Activated CD8-positive, alpha-beta T cell treated with anti-CD3 and anti-CD28 coated beads, Interleukin-2, amount 10 ng/mL, durations not matched to agents 7 days and 5 days (primary cell): Measurements from ENCODE around the gene HSP90AA1. TPM values are rescaled to one million over a fixed set of nuclear protein-coding genes. Genes with fewer than 3 reads are reported as not detected.
"Not testable (repeated sequence)": the region's sequence is repeated elsewhere in the genome, so short reads cannot be mapped to it uniquely, and the experiment has no call there.

Experiments used
- ATAC-seq: fragments of 150-1000 bp; cut with Tn5 transposase; one replicate; pipeline ENCODE4 v1.10.0; 2021; ENCODE audit warnings: moderate library complexity
- CTCF ChIA-PET: fragments of 350-600 bp; sonication (Branson Sonifier 250); formaldehyde crosslinking; loops from one replicate; lab custom pipeline; 2021; ENCODE audit warnings: antibody characterized with exemption; lab: Charles Lee
- POLR2A ChIA-PET: fragments of 350-600 bp; sonication (Branson Sonifier 250); formaldehyde crosslinking; loops from one replicate; lab custom pipeline; 2021; ENCODE audit warnings: antibody characterized with exemption; lab: Charles Lee
- DNase-seq: peaks from one replicate; pipeline ENCODE4 v3.0.0-alpha.2; 2020
- H3K27ac Mint-ChIP-seq: one replicate; pipeline ENCODE4 v1.8.0; 2021; ENCODE audit warnings: mild to moderate bottlenecking, mixed read lengths
- H3K27me3 Mint-ChIP-seq: one replicate; pipeline ENCODE4 v1.8.0; 2021; ENCODE audit warnings: low read depth, mixed read lengths
- H3K36me3 Mint-ChIP-seq: one replicate; pipeline ENCODE4 v1.8.0; 2021; ENCODE audit warnings: low read depth, mixed read lengths
- H3K4me1 Mint-ChIP-seq: one replicate; pipeline ENCODE4 v1.8.0; 2021; ENCODE audit warnings: low read depth, mixed read lengths
- H3K4me3 Mint-ChIP-seq: one replicate; pipeline ENCODE4 v1.8.0; 2021; ENCODE audit warnings: mild to moderate bottlenecking, mixed read lengths
- H3K9me3 Mint-ChIP-seq: one replicate; pipeline ENCODE4 v1.8.0; 2022; ENCODE audit warnings: mixed read lengths; ENCODE audit not compliant: insufficient read depth
- total RNA-seq, 2 experiments: library from RNA; stranded (reverse); gene quantifications; one replicate each; pipeline ENCODE4 v1.2.3, GENCODE V29; 2021

HSP90AA1 gene
- total RNA-seq, 2 experiments from 2014 or later, result 702 to 715 TPM

DNA sequence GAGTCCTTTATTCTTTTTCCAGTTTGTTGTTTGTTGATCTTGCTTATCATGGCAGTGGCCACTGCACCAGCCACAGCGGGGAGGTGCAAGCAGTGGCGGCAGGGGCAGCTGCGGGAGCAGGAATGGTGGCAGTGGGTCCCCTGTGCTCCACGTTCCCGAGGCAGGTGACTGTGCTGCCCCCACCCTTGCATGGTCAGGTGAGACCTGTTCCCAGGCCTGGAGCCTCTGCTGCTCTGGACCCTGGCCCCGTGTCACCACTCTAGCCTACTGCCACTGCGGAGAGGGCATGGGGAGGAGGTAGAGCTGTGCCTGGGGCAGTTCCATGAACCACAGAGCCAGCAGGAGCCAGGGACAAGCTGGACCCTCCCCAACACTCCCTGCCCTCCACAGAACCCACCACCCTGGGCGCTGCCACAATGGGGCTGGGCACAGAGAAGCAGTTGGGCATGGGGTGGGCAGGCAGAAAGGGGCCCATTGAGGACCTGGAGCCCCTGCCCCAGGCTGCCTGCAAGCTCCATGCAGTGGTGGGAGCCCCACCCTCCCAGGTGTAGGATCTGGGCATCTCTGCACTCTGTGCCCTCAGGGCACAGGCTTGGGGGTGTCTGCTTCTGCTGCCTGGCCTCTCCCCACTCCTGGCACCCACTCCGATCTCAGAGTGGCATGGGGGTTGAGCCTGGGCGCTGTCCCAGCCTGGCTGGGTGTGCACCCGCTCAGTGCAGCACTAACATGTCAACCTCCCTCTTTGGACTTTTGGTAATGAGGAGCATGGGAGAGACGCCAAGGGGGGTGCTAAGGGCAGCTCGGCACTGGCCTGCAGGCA is 29.7 kb upstream of the HSP90AA1 start:
- ATAC-seq, result no peak
- Mint-ChIP-seq H3K9me3 (no peaks in the 10 kb centered on the region), H3K4me3 (no peak overlapping the region), H3K4me1 (no peaks in the 10 kb centered on the region), H3K27ac (no peak overlapping the region), H3K27me3 (peaks cover 2% of the 10 kb centered on the region), H3K36me3 (no peaks in the 10 kb centered on the region)
- ChIA-PET POLR2A (no interaction called here), CTCF (no interaction called here)
- no peak for DNase-seq

DNA sequence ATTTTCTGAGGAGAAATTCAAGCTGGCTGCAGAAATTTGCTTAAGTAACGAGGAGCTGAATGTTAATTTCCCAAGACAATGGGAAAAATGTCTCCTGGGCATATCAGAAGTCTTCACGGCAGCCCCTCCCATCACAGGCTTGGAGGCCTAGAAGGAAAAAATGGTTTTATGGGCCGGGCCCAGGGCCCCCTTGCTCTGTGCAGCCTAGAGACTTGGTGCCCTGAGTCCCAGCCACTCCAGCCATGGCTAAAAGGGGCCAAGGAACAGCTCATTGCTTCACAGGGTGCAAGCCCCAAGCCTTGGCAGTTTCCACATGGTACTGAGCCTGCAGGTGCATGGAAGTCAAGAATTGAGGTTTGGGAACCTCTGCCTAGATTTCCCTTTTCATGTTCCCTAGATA is 24.3 kb upstream of the HSP90AA1 start:
- H3K27me3 Mint-ChIP-seq, result peaks cover 2% of the 10 kb centered on the region
- H3K36me3 Mint-ChIP-seq, result no peaks in the 10 kb centered on the region
- ChIA-PET CTCF (interaction anchor here (1.5 to 1.6 kb wide), 2 partner anchors 15 to 23 kb away, joined by 5 read pairs; no protein-coding TSS in a partner anchor), POLR2A (interaction anchor here (0.7 kb wide), 1 partner anchor 281 kb away, joined by 3 read pairs; no protein-coding TSS in a partner anchor)
- no peaks in the 10 kb centered on the region for H3K9me3 Mint-ChIP-seq
- H3K4me1 Mint-ChIP-seq, result no peaks in the 10 kb centered on the region
- no peak for DNase-seq
- no peak for ATAC-seq
- no peak overlapping the region for H3K27ac Mint-ChIP-seq
- no peak overlapping the region for H3K4me3 Mint-ChIP-seq

DNA sequence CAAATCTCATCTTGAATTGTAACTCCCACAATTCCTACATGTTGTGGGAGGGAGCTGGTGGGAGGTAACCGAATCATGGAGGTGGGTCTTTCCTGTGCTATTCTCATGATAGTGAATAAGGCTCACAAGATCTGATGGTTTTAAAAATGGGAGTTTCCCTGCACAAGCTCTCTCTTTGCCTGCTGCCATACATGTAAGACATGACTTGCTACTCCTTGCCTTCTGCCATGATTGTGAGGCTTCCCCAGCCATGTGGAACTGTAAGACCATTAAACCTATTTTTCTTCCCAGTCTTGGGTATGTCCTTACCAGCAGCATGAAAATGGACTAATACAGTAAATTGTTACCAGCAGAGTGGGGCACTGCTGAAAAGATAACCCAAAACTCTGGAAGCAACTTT is 22.5 kb upstream of the HSP90AA1 start:
- H3K27ac Mint-ChIP-seq, H3K9me3 Mint-ChIP-seq, H3K4me3 Mint-ChIP-seq, POLR2A ChIA-PET, ATAC-seq, H3K27me3 Mint-ChIP-seq, H3K36me3 Mint-ChIP-seq, DNase-seq, H3K4me1 Mint-ChIP-seq: not testable (repeated sequence)
- CTCF ChIA-PET, result interaction anchor here (1.7 kb wide), 1 partner anchor 13 kb away, joined by 5 read pairs; no protein-coding TSS in a partner anchor

DNA sequence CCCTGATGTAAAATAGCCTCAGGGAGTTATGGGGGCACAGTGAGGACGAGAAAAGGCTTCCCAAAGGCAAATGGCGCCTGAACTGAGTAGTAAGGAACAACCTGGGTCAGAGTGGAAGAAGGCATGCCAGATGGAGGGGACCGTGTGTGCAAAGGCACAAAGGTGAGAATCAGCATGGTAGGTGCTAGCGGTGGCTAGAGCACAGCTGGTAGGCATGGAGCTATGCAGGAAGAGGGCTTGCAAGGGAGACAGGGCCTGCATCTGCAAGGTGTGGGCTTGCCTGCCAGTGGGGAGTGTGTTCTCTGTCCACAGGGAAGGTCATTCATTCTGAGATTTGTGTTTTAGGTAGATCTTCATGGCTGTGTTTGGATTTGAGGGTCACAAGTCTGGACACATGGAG is 18.5 kb upstream of the HSP90AA1 start:
- Mint-ChIP-seq H3K36me3 (no peaks in the 10 kb centered on the region), H3K9me3 (no peaks in the 10 kb centered on the region), H3K27me3 (peaks cover 4% of the 10 kb centered on the region), H3K27ac (no peak overlapping the region), H3K4me3 (no peak overlapping the region), H3K4me1 (no peaks in the 10 kb centered on the region)
- POLR2A ChIA-PET, result no interaction called here
- CTCF ChIA-PET, result interaction anchor here (1.2 to 2.8 kb wide), 2 partner anchors 9 to 152 kb away, joined by 3 to 17 read pairs; no protein-coding TSS in a partner anchor
- ATAC-seq (no peak), DNase-seq (no peak)

DNA sequence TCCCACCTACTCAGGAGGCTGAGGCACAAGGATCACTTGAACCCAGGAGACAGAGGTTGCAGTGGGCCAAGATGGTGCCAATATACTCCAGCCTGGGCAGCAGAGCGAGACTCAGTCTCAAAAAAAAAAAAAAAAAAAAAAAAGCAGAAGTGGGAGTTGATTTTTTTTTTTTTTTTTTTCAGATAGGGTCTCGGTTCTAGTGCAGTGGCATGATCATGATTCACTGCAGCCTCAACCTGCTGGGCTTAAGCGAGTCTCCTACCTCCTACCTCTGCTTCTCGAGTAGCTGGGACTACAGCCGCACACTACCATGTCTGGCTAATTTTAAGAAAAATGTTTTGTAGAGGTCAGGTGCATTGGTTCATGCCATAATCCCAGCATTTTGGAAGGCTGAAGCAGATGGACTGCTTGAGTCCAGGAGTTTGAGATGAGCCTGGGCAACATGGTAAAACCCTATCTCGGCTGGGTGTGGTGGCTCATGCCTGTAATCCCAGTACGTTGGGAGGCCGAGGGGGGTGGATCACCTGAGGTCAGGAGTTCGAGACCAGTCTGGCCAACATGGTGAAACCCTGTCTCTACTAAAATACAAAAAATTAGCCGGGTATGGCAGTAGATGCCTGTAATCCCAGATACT is 16.3 kb upstream of the HSP90AA1 start:
- Mint-ChIP-seq H3K27ac (no peak overlapping the region), H3K4me3 (no peak overlapping the region), H3K9me3 (no peaks in the 10 kb centered on the region), H3K36me3 (no peaks in the 10 kb centered on the region), H3K27me3 (peaks cover 4% of the 10 kb centered on the region), H3K4me1 (no peaks in the 10 kb centered on the region)
- ChIA-PET POLR2A (no interaction called here), CTCF (no interaction called here)
- no peak for DNase-seq
- ATAC-seq, result no peak

DNA sequence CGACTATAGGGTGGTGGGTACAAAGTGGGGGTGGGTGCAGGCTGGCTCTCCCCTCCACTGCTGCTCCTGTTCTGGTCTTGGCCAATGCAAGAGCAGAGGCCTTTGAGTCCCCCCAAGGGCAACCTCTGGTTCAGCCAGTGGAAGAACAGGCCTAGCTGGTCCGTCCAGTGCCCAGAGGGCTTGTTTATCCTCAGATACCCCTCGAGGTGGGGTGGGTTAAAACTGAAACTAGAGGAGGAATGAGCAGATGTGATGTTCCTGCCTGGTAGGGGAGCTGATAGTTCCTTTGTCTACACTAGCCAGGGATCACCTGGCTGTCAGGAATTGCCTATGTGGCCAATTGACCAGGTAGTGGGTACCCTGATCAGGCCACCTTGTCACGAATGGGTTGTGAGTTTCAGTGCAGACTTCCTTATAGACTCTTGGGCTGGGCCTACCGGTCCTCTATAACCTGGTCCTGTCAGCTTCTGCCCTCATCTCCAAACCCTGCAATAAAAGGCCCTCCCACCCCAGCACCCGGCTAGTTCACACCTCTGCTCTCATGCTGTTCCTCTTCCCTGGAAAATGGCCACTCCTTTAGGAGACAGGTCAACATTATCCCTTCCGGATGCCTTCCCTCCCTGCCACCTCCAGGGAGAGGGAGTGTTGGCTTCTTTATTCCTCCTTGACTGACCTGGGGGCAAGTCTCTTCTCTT is 10.7 kb upstream of the HSP90AA1 start:
- CTCF ChIA-PET, result interaction anchor here (1.0 to 3.4 kb wide), 12 partner anchors 8 to 390 kb away, joined by 3 to 33 read pairs (median 6); partner anchors contain the start of gene MOK
- ATAC-seq (no peak), DNase-seq (no peak)
- POLR2A ChIA-PET, result interaction anchor here (1.1 kb wide), 1 partner anchor 134 kb away, joined by 3 read pairs; the partner anchor contains the start of gene DYNC1H1
- Mint-ChIP-seq H3K4me3 (no peak overlapping the region), H3K27ac (no peak overlapping the region), H3K27me3 (no peaks in the 10 kb centered on the region), H3K9me3 (no peaks in the 10 kb centered on the region), H3K36me3 (no peaks in the 10 kb centered on the region), H3K4me1 (peaks cover 9% of the 10 kb centered on the region)

DNA sequence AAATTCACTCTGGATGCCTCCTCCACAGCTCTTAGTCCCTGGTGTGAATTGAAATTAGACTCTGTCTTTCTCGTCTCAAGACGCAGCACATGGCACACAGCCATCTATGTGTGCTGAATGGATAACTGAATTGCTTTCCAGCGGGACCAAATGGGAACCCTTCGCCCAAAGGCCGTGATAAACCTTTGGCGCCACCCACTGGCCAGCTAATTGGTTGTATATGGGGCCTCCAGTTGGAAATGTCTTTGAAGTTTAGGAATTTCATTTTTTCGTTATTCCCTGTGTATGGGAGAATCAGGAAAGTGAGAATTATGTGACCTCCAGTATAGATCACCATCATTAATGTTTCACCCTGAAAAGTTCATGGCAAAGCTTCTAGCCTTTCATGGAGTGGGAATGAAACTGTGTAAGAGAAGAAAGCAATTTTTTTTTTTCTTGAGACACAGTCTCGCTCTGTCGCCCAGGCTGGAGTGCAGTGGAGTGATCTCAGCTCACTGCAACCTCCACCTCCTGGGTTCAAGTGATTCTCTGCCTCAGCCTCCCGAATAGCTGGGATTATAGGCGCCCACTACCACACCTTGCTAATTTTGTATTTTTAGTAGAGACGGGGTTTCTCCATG is 9.8 kb upstream of the HSP90AA1 start:
- H3K27ac Mint-ChIP-seq, result no peak overlapping the region
- POLR2A ChIA-PET, result interaction anchor here (1.0 to 1.1 kb wide), 3 partner anchors 11 to 133 kb away, joined by 3 to 4 read pairs (median 3); partner anchors contain the start of gene DYNC1H1
- peaks cover 9% of the 10 kb centered on the region for H3K4me1 Mint-ChIP-seq
- H3K4me3 Mint-ChIP-seq, result no peak overlapping the region
- H3K27me3 Mint-ChIP-seq, result no peaks in the 10 kb centered on the region
- peak; percentile 82 for ATAC-seq
- H3K36me3 Mint-ChIP-seq, result no peaks in the 10 kb centered on the region
- peak; percentile 74 for DNase-seq
- no peaks in the 10 kb centered on the region for H3K9me3 Mint-ChIP-seq
- CTCF ChIA-PET, result interaction anchor here (0.6 to 3.4 kb wide), 46 partner anchors 9 to 390 kb away, joined by 3 to 33 read pairs (median 4); partner anchors contain the start of gene MOK

DNA sequence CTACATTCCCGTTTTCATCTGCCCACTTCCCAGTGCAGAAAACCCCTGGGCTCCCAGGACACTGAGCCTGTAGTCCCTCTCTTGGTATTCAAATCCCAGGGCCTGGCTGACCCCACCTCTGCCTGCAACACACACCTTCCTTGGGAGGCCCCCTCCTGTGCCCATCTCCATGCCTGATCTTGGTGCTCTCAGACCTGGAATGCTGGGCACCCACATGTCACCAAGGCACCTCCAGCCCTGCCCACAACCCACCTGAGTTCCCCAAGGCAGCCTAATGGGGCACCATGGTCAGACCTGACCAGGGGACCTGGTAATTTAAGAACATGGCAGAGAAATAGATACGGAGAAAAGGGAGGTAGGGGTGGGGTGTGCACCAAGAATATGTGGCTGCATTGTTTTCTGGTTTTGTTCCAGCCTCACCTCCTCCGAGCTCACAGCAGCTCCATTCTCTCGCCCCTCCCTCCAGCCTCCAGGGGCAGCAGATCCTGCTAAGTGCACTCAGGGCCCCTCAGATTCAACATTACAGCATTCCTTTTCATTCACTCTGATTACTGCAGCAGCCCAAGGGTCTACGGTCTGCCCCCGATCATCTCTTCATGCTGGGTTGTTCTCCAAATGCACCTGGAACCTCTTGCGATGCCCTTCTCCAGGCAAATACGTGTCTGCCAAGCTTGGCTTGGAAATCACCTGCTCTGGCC is 9.2 kb upstream of the HSP90AA1 start:
- no peak overlapping the region for H3K4me3 Mint-ChIP-seq
- DNase-seq (no peak), ATAC-seq (peak; percentile 27)
- no peaks in the 10 kb centered on the region for H3K9me3 Mint-ChIP-seq
- CTCF ChIA-PET, result interaction anchor here (0.6 to 3.4 kb wide), 44 partner anchors 8 to 390 kb away, joined by 3 to 33 read pairs (median 4); partner anchors contain the start of gene MOK
- no peaks in the 10 kb centered on the region for H3K27me3 Mint-ChIP-seq
- peaks cover 9% of the 10 kb centered on the region for H3K4me1 Mint-ChIP-seq
- H3K27ac Mint-ChIP-seq, result no peak overlapping the region
- POLR2A ChIA-PET, result interaction anchor here (1.0 to 1.1 kb wide), 2 partner anchors 11 to 76 kb away, joined by 3 to 4 read pairs; no protein-coding TSS in a partner anchor
- H3K36me3 Mint-ChIP-seq, result no peaks in the 10 kb centered on the region

DNA sequence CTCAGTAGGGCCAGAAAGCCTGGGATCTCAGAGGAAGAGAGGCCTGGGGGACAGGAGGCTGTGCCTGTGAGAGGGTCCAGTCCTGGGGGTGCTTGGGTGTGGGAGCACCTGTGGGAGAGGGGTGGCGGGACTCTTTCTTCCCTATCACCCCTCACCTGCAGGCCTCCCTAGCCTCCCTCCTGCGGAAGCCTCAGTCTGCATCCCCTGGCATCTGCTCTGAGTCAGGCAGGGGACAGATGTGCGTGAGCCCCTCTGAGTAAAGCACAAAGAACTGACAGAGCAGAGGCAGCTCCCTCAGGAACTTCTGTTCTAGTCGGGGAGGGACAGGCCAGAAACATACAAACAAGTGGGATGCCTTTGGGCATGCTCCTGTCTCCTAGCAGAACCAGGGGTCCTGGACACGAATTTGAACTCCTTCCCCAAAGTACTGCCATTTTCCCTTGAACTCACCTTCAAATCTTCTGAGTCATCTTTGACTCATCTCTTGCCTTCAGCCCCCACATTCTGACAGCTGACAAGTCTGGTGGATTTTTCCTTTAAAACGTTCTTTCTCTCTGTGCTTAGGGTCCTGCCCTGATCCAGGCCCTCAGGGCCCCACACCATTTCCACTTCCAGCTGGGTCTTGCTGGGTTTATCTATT is 8.5 kb upstream of the HSP90AA1 start:
- Mint-ChIP-seq H3K9me3 (no peaks in the 10 kb centered on the region), H3K4me1 (peaks cover 9% of the 10 kb centered on the region), H3K36me3 (no peaks in the 10 kb centered on the region), H3K27me3 (no peaks in the 10 kb centered on the region), H3K4me3 (no peak overlapping the region), H3K27ac (no peak overlapping the region)
- ATAC-seq (no peak), DNase-seq (no peak)
- ChIA-PET CTCF (interaction anchor here (0.9 to 3.4 kb wide), 25 partner anchors 7 to 373 kb away, joined by 3 to 33 read pairs (median 5); partner anchors contain the start of gene MOK), POLR2A (interaction anchor here (1.0 kb wide), 1 partner anchor 75 kb away, joined by 4 read pairs; no protein-coding TSS in a partner anchor)

DNA sequence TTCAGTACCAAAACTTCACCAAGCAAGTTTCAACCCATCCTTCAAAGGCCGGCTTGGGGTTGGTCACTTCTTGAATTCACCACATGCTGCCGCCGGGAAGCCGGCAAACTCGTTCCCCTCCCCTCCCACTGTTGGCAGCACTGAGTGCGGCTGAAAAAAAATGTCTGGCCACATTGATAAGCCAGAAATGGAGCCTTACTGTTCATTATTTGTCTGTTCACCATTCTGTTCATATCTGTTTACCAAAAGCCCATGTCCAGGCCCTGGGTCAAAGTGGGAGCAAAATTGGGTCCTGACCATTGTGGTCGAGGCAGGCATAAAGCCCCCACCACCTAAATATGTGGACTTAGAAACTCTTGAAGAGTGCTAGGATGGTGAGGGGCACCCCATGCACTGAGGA is 7.3 kb upstream of the HSP90AA1 start:
- POLR2A ChIA-PET, result no interaction called here
- DNase-seq (no peak), ATAC-seq (no peak)
- H3K27me3 Mint-ChIP-seq, result no peaks in the 10 kb centered on the region
- CTCF ChIA-PET, result no interaction called here
- H3K27ac Mint-ChIP-seq, result no peak overlapping the region
- H3K4me1 Mint-ChIP-seq, result peaks cover 22% of the 10 kb centered on the region
- H3K4me3 Mint-ChIP-seq, result no peak overlapping the region
- H3K9me3 Mint-ChIP-seq, result no peaks in the 10 kb centered on the region
- H3K36me3 Mint-ChIP-seq, result peaks cover 3% of the 10 kb centered on the region
